HFFc6 (cell line): ENCODE measurements around the gene BRD1. TPM values are rescaled to one million over a fixed set of nuclear protein-coding genes. Genes with fewer than 3 reads are reported as not detected.
A peak's percentile ranks its signal among the peaks of the same experiment; 100 is the strongest.

Experiments used
- DNase-seq: peaks from one replicate; pipeline ENCODE4 v3.0.0-alpha.2; 2018
- H3K27ac Mint-ChIP-seq: 2 replicates; pipeline ENCODE4 v1.8.0; 2020; ENCODE audit warnings: mild to moderate bottlenecking, mixed read lengths
- H3K27me3 Mint-ChIP-seq: 2 replicates; pipeline ENCODE4 v1.8.0; 2021; ENCODE audit warnings: mild to moderate bottlenecking, moderate library complexity, mixed read lengths; ENCODE audit not compliant: insufficient read depth
- H3K36me3 Mint-ChIP-seq: 2 replicates; pipeline ENCODE4 v1.8.0; 2021; ENCODE audit warnings: low read depth, mixed read lengths
- H3K4me1 Mint-ChIP-seq: 2 replicates; pipeline ENCODE4 v1.8.0; 2020; ENCODE audit warnings: low read depth, mixed read lengths
- H3K4me3 Mint-ChIP-seq: 2 replicates; pipeline ENCODE4 v1.8.0; 2020; ENCODE audit warnings: mild to moderate bottlenecking, moderate library complexity, mixed read lengths
- H3K9me3 Mint-ChIP-seq: 2 replicates; pipeline ENCODE4 v1.8.0; 2020; ENCODE audit warnings: mild to moderate bottlenecking, mixed read lengths
- CTCF ChIP-seq: fragments of 200-600 bp; sonication (generic); IDR thresholded peaks from 2 replicates; pipeline ENCODE4 v1.5.0; 2021; ENCODE audit warnings: antibody characterized with exemption, mild to moderate bottlenecking
- total RNA-seq, 6 experiments: library from RNA; stranded (reverse); fragmentation: NEBNext Ultra II Directional; extraction: Animal tissue kit (Norgen Biotek cat#: 25700); gene quantifications; 2 replicates in 1 of 6; 3 replicates in 5 of 6; pipeline ENCODE4 v1.2.3, GENCODE V29; 2021

The BRD1 gene
- total RNA-seq, 6 experiments from 2014 or later, result 17.2 to 20.8 (median 18.1) TPM

- TF ChIP-seq CTCF, result no peak
- DNase-seq, result no peak
- H3K9me3 Mint-ChIP-seq, result no peaks in the 10 kb centered on the region
- no peak overlapping the region for H3K27ac Mint-ChIP-seq
- H3K27me3 Mint-ChIP-seq, result no peaks in the 10 kb centered on the region
- H3K4me3 Mint-ChIP-seq, result no peak overlapping the region
- no peaks in the 10 kb centered on the region for H3K4me1 Mint-ChIP-seq
- H3K36me3 Mint-ChIP-seq, result peaks cover 4% of the 10 kb centered on the region; the same call in 1 of the 2 replicates
Observed at GRCh38 chr22:49780698-49781288, 46.9 kb downstream of the BRD1 start.

- H3K27ac Mint-ChIP-seq, result no peak overlapping the region
- peaks cover 4% of the 10 kb centered on the region; the same call in 1 of the 2 replicates for H3K36me3 Mint-ChIP-seq
- H3K4me3 Mint-ChIP-seq, result no peak overlapping the region
- no peak for DNase-seq
- H3K9me3 Mint-ChIP-seq, result no peaks in the 10 kb centered on the region
- no peak for TF ChIP-seq CTCF
- no peaks in the 10 kb centered on the region for H3K27me3 Mint-ChIP-seq
- no peaks in the 10 kb centered on the region for H3K4me1 Mint-ChIP-seq
Observed at GRCh38 chr22:49779853-49780697, 47.6 kb downstream of the BRD1 start.

GRCh38 chr22:49779211-49779610, 48.5 kb downstream of the BRD1 start:
- H3K27ac Mint-ChIP-seq, result peak overlapping the region; percentile 7; the same call in 1 of the 2 replicates
- H3K4me1 Mint-ChIP-seq, result no peaks in the 10 kb centered on the region
- DNase-seq, result no peak
- no peak for TF ChIP-seq CTCF
- peaks cover 4% of the 10 kb centered on the region; the same call in 1 of the 2 replicates for H3K36me3 Mint-ChIP-seq
- no peaks in the 10 kb centered on the region for H3K27me3 Mint-ChIP-seq
- H3K4me3 Mint-ChIP-seq, result no peak overlapping the region
- no peaks in the 10 kb centered on the region for H3K9me3 Mint-ChIP-seq

- Mint-ChIP-seq H3K9me3 (no peaks in the 10 kb centered on the region), H3K4me1 (no peaks in the 10 kb centered on the region), H3K36me3 (no peaks in the 10 kb centered on the region), H3K27me3 (no peaks in the 10 kb centered on the region), H3K4me3 (no peak overlapping the region), H3K27ac (no peak overlapping the region)
- no peak for TF ChIP-seq CTCF
- no peak for DNase-seq
Observed at GRCh38 chr22:49777569-49778249, 50.0 kb downstream of the BRD1 start.

GRCh38 chr22:49776891-49777290, 50.8 kb downstream of the BRD1 start:
- Mint-ChIP-seq H3K4me1 (no peaks in the 10 kb centered on the region), H3K4me3 (no peak overlapping the region), H3K27me3 (no peaks in the 10 kb centered on the region), H3K27ac (no peak overlapping the region), H3K9me3 (no peaks in the 10 kb centered on the region), H3K36me3 (no peaks in the 10 kb centered on the region)
- DNase-seq, result no peak
- TF ChIP-seq CTCF, result no peak
